ENCODE data around the gene CDH12.

The CDH12 gene

GRCh38 chr5:21844960-21845359 lies 1008.2 kb downstream of the CDH12 start:
- Histone ChIP-seq H3K27ac (no peak overlapping the region), H3K9ac (no peak overlapping the region), H3K4me1 (ENCODE audit: low read depth, poor library complexity, severe bottlenecking) (no peaks in the 10 kb centered on the region), H2AFZ (ENCODE audit: low read depth) (no peak overlapping the region), H3K4me3 (IDR thresholded peaks at IDR 0.05; ENCODE audit: insufficient read depth, low read depth, low read length) (no peak overlapping the region), H3K4me2 (no peak overlapping the region), H3K36me3 (ENCODE audit: insufficient read depth) (no peaks in the 10 kb centered on the region), H3K27me3 (ENCODE audit: insufficient read depth, low read depth) (no peaks in the 10 kb centered on the region), H3K79me2 (ENCODE audit: insufficient read depth, low read depth) (no peaks in the 10 kb centered on the region), H4K20me1 (ENCODE audit: insufficient read depth) (no peaks in the 10 kb centered on the region)
- TF ChIP-seq CTCF (conservative IDR thresholded peaks at IDR 0.05; ENCODE audit: low read depth, low read length): no peak

- H3K4me1 ChIP-seq (ENCODE audit: low read depth, poor library complexity, severe bottlenecking): no peaks in the 10 kb centered on the region
- H2AFZ ChIP-seq (ENCODE audit: low read depth): no peak overlapping the region
- H3K4me3 ChIP-seq (IDR thresholded peaks at IDR 0.05; ENCODE audit: insufficient read depth, low read depth, low read length): no peak overlapping the region
- no peaks in the 10 kb centered on the region for H3K27me3 ChIP-seq (ENCODE audit: insufficient read depth, low read depth)
- H3K4me2 ChIP-seq: no peak overlapping the region
- H4K20me1 ChIP-seq (ENCODE audit: insufficient read depth): no peaks in the 10 kb centered on the region
- H3K36me3 ChIP-seq (ENCODE audit: insufficient read depth): no peaks in the 10 kb centered on the region
- TF ChIP-seq CTCF (conservative IDR thresholded peaks at IDR 0.05; ENCODE audit: low read depth, low read length): no peak
- H3K9ac ChIP-seq: no peak overlapping the region
- H3K27ac ChIP-seq: no peak overlapping the region
- H3K79me2 ChIP-seq (ENCODE audit: insufficient read depth, low read depth): no peaks in the 10 kb centered on the region
Observed at GRCh38 chr5:21834863-21835262, 1018.3 kb downstream of the CDH12 start.

- Histone ChIP-seq H3K79me2 (ENCODE audit: insufficient read depth, low read depth) (no peaks in the 10 kb centered on the region), H3K27me3 (ENCODE audit: insufficient read depth, low read depth) (no peaks in the 10 kb centered on the region), H3K36me3 (ENCODE audit: insufficient read depth) (no peaks in the 10 kb centered on the region), H3K27ac (no peak overlapping the region), H3K9ac (no peak overlapping the region), H3K4me1 (ENCODE audit: low read depth, poor library complexity, severe bottlenecking) (no peaks in the 10 kb centered on the region), H3K4me2 (no peak overlapping the region), H2AFZ (ENCODE audit: low read depth) (no peak overlapping the region), H4K20me1 (ENCODE audit: insufficient read depth) (no peaks in the 10 kb centered on the region), H3K4me3 (IDR thresholded peaks at IDR 0.05; ENCODE audit: insufficient read depth, low read depth, low read length) (no peak overlapping the region)
- no peak for TF ChIP-seq CTCF (conservative IDR thresholded peaks at IDR 0.05; ENCODE audit: low read depth, low read length)
Observed at GRCh38 chr5:21831145-21831787, 1021.9 kb downstream of the CDH12 start.

- H3K4me3 ChIP-seq (IDR thresholded peaks at IDR 0.05; ENCODE audit: insufficient read depth, low read depth, low read length): no peak overlapping the region
- TF ChIP-seq CTCF (conservative IDR thresholded peaks at IDR 0.05; ENCODE audit: low read depth, low read length): no peak
- no peaks in the 10 kb centered on the region for H3K4me1 ChIP-seq (ENCODE audit: low read depth, poor library complexity, severe bottlenecking)
- no peak overlapping the region for H3K4me2 ChIP-seq
- H3K27me3 ChIP-seq (ENCODE audit: insufficient read depth, low read depth): no peaks in the 10 kb centered on the region
- H4K20me1 ChIP-seq (ENCODE audit: insufficient read depth): no peaks in the 10 kb centered on the region
- no peak overlapping the region for H3K27ac ChIP-seq
- H3K9ac ChIP-seq: no peak overlapping the region
- no peaks in the 10 kb centered on the region for H3K36me3 ChIP-seq (ENCODE audit: insufficient read depth)
- H2AFZ ChIP-seq (ENCODE audit: low read depth): no peak overlapping the region
- no peaks in the 10 kb centered on the region for H3K79me2 ChIP-seq (ENCODE audit: insufficient read depth, low read depth)
Observed at GRCh38 chr5:21826884-21827283, 1026.3 kb downstream of the CDH12 start.

All from KMS-11 (cell line).